ENCODE results near the gene COX19.

COX19 gene

DNA sequence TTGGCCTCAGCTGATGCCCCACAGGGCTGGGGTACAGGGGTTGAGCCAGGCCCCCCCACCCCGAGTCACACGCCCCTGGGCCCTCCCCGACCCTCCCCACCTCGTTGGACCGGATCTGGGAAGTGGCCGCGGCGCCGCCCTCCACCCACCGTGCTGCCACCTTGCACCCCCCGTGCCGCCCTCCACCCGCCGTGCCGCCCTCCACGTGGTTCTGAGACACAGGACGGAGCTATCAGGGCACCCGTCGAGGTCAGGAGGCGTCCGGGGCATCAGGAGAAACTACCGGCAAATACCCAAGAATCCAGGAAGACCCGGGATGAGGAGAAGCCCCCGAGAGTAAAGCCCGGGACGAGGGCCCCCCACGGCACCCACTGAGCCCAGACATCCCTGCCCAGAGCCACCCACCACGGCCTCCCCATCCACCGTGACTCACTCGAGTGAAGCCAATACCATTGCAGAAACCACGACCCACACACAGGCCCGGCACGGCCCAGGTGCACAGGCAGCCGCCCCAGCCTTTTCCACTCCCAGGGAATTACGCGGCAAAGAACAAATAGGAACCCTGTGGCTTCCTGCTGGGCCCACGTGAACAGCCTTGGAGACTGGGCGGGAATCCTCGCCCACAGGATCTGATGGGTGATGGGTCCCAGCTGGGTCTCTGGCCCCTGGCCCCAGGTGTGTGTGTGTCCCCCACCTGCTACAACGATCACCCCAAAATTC is 54.8 kb downstream of the COX19 start:
- Histone ChIP-seq H3K27ac (ENCODE audit: low read length) (no peak overlapping the region), H3K4me1 (ENCODE audit: low read length) (peaks cover 21% of the 10 kb centered on the region), H3K79me2 (ENCODE audit: low read length) (no peaks in the 10 kb centered on the region), H3K36me3 (replicated peaks; ENCODE audit: insufficient read depth, low read length) (no peaks in the 10 kb centered on the region), H3K9ac (ENCODE audit: low read length) (no peak overlapping the region), H3K27me3 (replicated peaks; ENCODE audit: insufficient read depth, low read length) (peaks cover 65% of the 10 kb centered on the region), H3K9me3 (replicated peaks; ENCODE audit: insufficient read depth, low read length) (no peaks in the 10 kb centered on the region), H4K20me1 (ENCODE audit: insufficient read depth, low read length) (no peaks in the 10 kb centered on the region), H3F3A (ENCODE audit: insufficient read depth, low read length) (peaks cover 5% of the 10 kb centered on the region; the same call in 1 of the 2 replicates), H3K4me3 (ENCODE audit: low read length) (no peak overlapping the region), H2AFZ (ENCODE audit: low read length) (no peak overlapping the region), H3K9me2 (replicated peaks; ENCODE audit: insufficient read depth, low read length) (no peaks in the 10 kb centered on the region), H3K4me2 (ENCODE audit: low read depth, low read length) (no peak overlapping the region)
- DNase-seq: no peak
- TF ChIP-seq, protein P1, sequence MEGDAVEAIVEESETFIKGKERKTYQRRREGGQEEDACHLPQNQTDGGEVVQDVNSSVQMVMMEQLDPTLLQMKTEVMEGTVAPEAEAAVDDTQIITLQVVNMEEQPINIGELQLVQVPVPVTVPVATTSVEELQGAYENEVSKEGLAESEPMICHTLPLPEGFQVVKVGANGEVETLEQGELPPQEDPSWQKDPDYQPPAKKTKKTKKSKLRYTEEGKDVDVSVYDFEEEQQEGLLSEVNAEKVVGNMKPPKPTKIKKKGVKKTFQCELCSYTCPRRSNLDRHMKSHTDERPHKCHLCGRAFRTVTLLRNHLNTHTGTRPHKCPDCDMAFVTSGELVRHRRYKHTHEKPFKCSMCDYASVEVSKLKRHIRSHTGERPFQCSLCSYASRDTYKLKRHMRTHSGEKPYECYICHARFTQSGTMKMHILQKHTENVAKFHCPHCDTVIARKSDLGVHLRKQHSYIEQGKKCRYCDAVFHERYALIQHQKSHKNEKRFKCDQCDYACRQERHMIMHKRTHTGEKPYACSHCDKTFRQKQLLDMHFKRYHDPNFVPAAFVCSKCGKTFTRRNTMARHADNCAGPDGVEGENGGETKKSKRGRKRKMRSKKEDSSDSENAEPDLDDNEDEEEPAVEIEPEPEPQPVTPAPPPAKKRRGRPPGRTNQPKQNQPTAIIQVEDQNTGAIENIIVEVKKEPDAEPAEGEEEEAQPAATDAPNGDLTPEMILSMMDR (IDR thresholded peaks at IDR 0.05; ENCODE audit: low read length): no peak
- TF ChIP-seq EZH2phosphoT487 (IDR thresholded peaks at IDR 0.05; ENCODE audit: low read length): no peak
- TF ChIP-seq EZH2 (optimal IDR thresholded peaks at IDR 0.05; ENCODE audit: low read depth, low read length): no peak

DNA sequence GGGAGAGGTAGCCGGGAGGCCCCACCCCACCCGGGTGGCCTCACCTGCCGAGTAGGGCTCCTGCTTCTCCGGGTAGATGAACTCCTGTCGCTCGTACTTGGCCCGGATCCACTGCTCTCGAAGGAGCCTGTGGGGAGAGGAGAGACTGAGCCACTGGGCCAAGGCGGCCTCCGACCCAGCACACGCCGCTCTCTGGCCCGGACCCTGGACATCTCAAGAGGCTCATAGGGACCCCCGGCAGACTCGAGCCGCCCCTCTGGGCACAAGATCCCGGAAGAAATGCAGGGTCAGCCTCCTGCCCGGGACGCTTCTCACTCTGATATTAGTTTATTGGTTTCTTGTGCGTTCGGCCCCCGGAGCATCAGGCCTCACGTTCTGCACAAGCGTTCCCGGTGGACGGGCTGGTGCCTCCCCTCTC is 55.4 kb downstream of the COX19 start:
- Histone ChIP-seq H3K9me2 (replicated peaks; ENCODE audit: insufficient read depth, low read length) (no peaks in the 10 kb centered on the region), H3K27me3 (replicated peaks; ENCODE audit: insufficient read depth, low read length) (peaks cover 64% of the 10 kb centered on the region), H3K27ac (ENCODE audit: low read length) (no peak overlapping the region), H3K4me3 (ENCODE audit: low read length) (no peak overlapping the region), H3K9me3 (replicated peaks; ENCODE audit: insufficient read depth, low read length) (no peaks in the 10 kb centered on the region), H3K36me3 (replicated peaks; ENCODE audit: insufficient read depth, low read length) (no peaks in the 10 kb centered on the region), H2AFZ (ENCODE audit: low read length) (no peak overlapping the region), H3K79me2 (ENCODE audit: low read length) (no peaks in the 10 kb centered on the region), H3K4me2 (ENCODE audit: low read depth, low read length) (no peak overlapping the region), H3K4me1 (ENCODE audit: low read length) (peaks cover 20% of the 10 kb centered on the region), H3F3A (ENCODE audit: insufficient read depth, low read length) (peaks cover 5% of the 10 kb centered on the region; the same call in 1 of the 2 replicates), H4K20me1 (ENCODE audit: insufficient read depth, low read length) (no peaks in the 10 kb centered on the region), H3K9ac (ENCODE audit: low read length) (no peak overlapping the region)
- no peak for DNase-seq
- TF ChIP-seq, protein P1 (IDR thresholded peaks at IDR 0.05; ENCODE audit: low read length): no peak
- TF ChIP-seq EZH2 (optimal IDR thresholded peaks at IDR 0.05; ENCODE audit: low read depth, low read length) (no peak), EZH2phosphoT487 (IDR thresholded peaks at IDR 0.05; ENCODE audit: low read length) (no peak)

DNA sequence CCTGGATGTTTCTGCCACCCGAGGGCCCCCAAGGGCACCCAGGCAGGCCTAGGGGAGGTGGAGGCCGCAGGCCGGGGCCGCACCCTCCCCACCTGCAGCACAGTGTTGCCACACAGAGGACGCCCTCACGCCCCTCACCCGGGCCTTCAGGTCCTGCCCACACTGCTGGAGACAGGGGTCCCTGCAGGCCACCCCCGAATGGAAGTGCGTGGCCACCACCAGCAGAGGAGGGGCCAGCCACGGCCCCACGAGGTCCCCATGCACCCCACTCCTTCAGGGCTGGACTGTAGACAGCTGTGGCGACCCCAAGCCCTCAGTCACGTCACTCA is 56.3 kb downstream of the COX19 start:
- Histone ChIP-seq H3K27ac (ENCODE audit: low read length) (no peak overlapping the region), H3F3A (ENCODE audit: insufficient read depth, low read length) (peaks cover 5% of the 10 kb centered on the region; the same call in 1 of the 2 replicates), H3K4me2 (ENCODE audit: low read depth, low read length) (no peak overlapping the region), H2AFZ (ENCODE audit: low read length) (no peak overlapping the region), H4K20me1 (ENCODE audit: insufficient read depth, low read length) (no peaks in the 10 kb centered on the region), H3K27me3 (replicated peaks; ENCODE audit: insufficient read depth, low read length) (peaks cover 60% of the 10 kb centered on the region), H3K36me3 (replicated peaks; ENCODE audit: insufficient read depth, low read length) (no peaks in the 10 kb centered on the region), H3K79me2 (ENCODE audit: low read length) (no peaks in the 10 kb centered on the region), H3K9ac (ENCODE audit: low read length) (no peak overlapping the region), H3K4me1 (ENCODE audit: low read length) (peaks cover 14% of the 10 kb centered on the region), H3K4me3 (ENCODE audit: low read length) (no peak overlapping the region), H3K9me2 (replicated peaks; ENCODE audit: insufficient read depth, low read length) (no peaks in the 10 kb centered on the region), H3K9me3 (replicated peaks; ENCODE audit: insufficient read depth, low read length) (no peaks in the 10 kb centered on the region)
- TF ChIP-seq EZH2phosphoT487 (IDR thresholded peaks at IDR 0.05; ENCODE audit: low read length) (no peak), EZH2 (optimal IDR thresholded peaks at IDR 0.05; ENCODE audit: low read depth, low read length) (no peak)
- no peak for DNase-seq
